K562 (cell line): ENCODE results near the gene SULT1A2. TPM values are rescaled to one million over a fixed set of nuclear protein-coding genes. Genes with fewer than 3 reads are reported as not detected.

ENCODE experiments used
- ADNP ChIP-seq: fragments of 200-800 bp; sonication (Bioruptor generic); IDR thresholded peaks from 2 replicates; pipeline ENCODE4 v1.6.1; 2016; ENCODE audit warnings: missing genetic modification characterization, missing compliant biosample characterization
- CHD7 ChIP-seq: fragments of 200-600 bp; sonication (generic); IDR thresholded peaks from one replicate; pipeline ENCODE4 v1.6.1; 2012; ENCODE audit warnings: mild to moderate bottlenecking, low read depth, low read length, inconsistent platforms
- CTCFL ChIP-seq: IDR thresholded peaks from 2 replicates; pipeline ENCODE4 v1.6.1; 2011; ENCODE audit warnings: borderline replicate concordance, low read depth, mild to moderate bottlenecking, moderate library complexity, low read length; ENCODE audit not compliant: insufficient read depth, poor library complexity, severe bottlenecking
- ZBTB9 ChIP-seq: fragments of 450-650 bp; formaldehyde crosslinking; IDR thresholded peaks from 2 replicates; pipeline ENCODE4 v1.4.0; 2020; ENCODE audit warnings: mild to moderate bottlenecking, moderate library complexity
- ZC3H11A ChIP-seq: IDR thresholded peaks from 2 replicates; pipeline ENCODE4 v1.6.1; 2012; ENCODE audit warnings: low read depth, low read length, improper control_type of control experiment
- ZNF146 ChIP-seq: IDR thresholded peaks from one replicate; pipeline ENCODE4 v1.6.1; 2018; ENCODE audit warnings: missing compliant biosample characterization; ENCODE audit not compliant: unreplicated experiment
- ZNF174 ChIP-seq: fragments of 250-450 bp; sonication (Bioruptor Pico); IDR thresholded peaks from 2 replicates; pipeline ENCODE4 v1.4.0; 2020; ENCODE audit warnings: mild to moderate bottlenecking
- ZNF253 ChIP-seq: fragments of 250-450 bp; sonication (Bioruptor Pico); conservative IDR thresholded peaks from 2 replicates; pipeline ENCODE4 v1.6.1; 2021; ENCODE audit warnings: mild to moderate bottlenecking
- polyA plus RNA-seq, 8 experiments: library from polyadenylated mRNA; depleted of rRNA in 4 of 8; stranded (reverse) in 5 of 8; unstranded in 3 of 8; fragments of >200 nt; fragmentation: Nextera tagmentation in 2 of 8; fragmentation: Illumina TruSeq in 1 of 8; extraction: Ambion mirVana in 2 of 8; extraction: Trizol in 1 of 8; gene quantifications; 2 replicates each; pipeline versions ENCODE4 v1.2.1 to v1.2.3, GENCODE V29; 2011 to 2014; ENCODE audit warnings: inconsistent platforms in 1 of 8, missing spikeins in 1 of 8
- total RNA-seq, 7 experiments: library from RNA; depleted of rRNA in 6 of 7; stranded (reverse); fragments of >200 nt in 6 of 7; fragmentation: Illumina TruSeq in 2 of 7; extraction: Trizol in 2 of 7; gene quantifications; 2 replicates each; pipeline versions ENCODE4 v1.2.1 to v1.2.3, GENCODE V29; 2011 to 2021; ENCODE audit warnings: low replicate concordance in 1 of 7

Gene SULT1A2
- total and polyA plus RNA-seq, 9 of the 15 experiments (the other 6 are each of a cell fraction or from before 2014, with no cell fraction given) = 0.73 to 3.2 (median 1.7) TPM

- TF ChIP-seq CHD7 (no peak), ZNF174 (CRISPR knock-in tag) (no peak), ZNF146 (CRISPR knock-in tag) (no peak), ZBTB9 (CRISPR knock-in tag) (no peak), ZC3H11A (no peak), CTCFL (no peak), ADNP (tag) (no peak), ZNF253 (CRISPR knock-in tag) (no peak)
- TF ChIP-seq, all 486 proteins: peak for 0
Measured at GRCh38 chr16:28572696-28573510, 23.9 kb downstream of the SULT1A2 start (continued).
